Stimulated activated CD4-positive, alpha-beta T cell treated with anti-CD3 and anti-CD28 coated beads, Interleukin-2, amount 100 ng/mL, for 24 hours (primary cell): ENCODE data around the gene POGK.
A peak's percentile ranks its signal among the peaks of the same experiment; 100 is the strongest.
"Not testable (repeated sequence)": the region's sequence is repeated elsewhere in the genome, so short reads cannot be mapped to it uniquely, and the experiment has no call there.

Experiments used
- DNase-seq, 2 donors: peaks; one replicate each; pipeline ENCODE4 v3.0.0-alpha.2; 2020

Gene POGK

DNA sequence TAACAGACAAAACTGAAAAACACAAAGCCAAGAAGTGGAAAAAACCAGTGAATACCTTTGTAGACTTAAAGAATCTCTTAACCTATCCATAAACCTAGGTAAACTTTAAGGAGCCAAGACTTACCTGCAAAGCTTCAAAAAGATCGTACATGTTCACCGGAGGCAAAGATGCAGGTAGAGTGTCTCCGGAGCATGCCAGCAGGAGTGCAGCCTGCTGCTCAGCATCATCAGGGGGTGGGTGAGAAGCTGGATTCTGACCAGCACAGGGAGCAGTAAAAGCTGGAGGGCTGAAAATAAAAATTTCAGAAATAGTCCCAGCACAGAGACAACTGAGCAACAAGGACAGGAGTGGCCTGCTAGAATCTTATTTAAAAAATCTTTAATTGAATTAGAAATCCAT lies 18.7 kb downstream of the POGK start:
- no peak for DNase-seq

DNA sequence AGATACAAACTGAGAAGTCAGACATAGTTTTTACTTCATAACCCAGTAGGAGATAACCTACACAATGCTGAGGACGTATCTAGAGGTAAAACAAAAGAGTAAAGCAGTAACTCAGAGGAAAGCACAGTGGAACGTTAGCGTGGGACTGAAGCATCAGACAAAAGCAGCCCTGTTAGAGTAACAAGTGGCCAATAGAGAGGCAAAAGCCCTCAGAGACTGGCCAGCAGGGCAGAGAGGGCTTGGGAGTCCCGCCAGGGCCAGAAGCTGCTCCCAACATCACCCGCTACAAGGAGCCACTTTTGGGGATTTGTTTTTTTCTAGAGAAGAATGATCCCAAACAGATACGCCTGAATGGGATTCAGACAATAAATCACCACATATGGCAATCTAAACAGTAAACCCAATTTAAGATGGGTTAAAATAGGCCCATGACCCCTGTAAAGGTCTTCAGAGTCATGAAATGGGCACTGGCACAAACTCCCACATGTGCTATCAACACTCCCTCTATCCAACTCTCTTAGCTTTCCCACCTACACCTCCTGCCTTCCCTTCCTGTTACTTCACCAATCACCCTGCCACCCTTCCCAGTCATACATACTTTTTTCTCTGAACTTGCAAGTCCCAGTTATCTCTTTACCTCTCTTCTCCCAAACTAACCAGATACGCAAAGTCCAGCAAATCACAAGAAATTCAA lies 19.6 kb downstream of the POGK start:
- no peak for DNase-seq

GRCh38 chr1:166859597-166859996 lies 20.3 kb downstream of the POGK start:
- no peak for DNase-seq

- no peak for DNase-seq
These were observed 26.7 kb downstream of the POGK start for GRCh38 chr1:166865926-166866325.

GRCh38 chr1:166868639-166869038 lies 29.4 kb downstream of the POGK start:
- DNase-seq = no peak

- no peak for DNase-seq
These were observed 30.2 kb downstream of the POGK start for GRCh38 chr1:166869318-166870099.

- DNase-seq = no peak
These were observed 31.3 kb downstream of the POGK start for GRCh38 chr1:166870584-166870983.

DNA sequence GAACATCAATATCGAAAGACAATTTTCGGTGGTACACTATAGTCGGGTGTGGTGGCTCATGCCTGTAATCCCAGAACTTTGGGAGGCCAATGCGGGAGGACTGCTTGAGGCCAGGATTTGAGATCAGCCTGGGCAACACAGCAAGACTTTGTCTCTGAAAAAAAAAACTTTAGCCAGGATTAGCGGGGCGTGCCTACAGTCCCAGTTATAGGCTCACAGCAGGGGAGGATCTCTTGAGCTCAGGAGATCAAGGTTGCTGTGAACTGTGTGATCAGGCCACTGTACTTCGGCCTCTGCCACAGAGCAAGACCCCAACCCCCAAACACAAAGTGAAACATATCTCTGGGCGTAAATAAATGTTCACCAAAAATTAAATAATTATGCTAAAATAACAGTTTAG lies 35.2 kb downstream of the POGK start:
- DNase-seq = no peak

- no peak for DNase-seq
These were observed 36.0 kb downstream of the POGK start for GRCh38 chr1:166875302-166875733.

GRCh38 chr1:166875734-166876539 lies 36.7 kb downstream of the POGK start, which contains the start of gene TADA1:
Gene TADA1 (minus strand): TSS chr1:166876264. CDS start chr1:166876233, 31 bp downstream.
- peak; percentile 99 for DNase-seq

DNA sequence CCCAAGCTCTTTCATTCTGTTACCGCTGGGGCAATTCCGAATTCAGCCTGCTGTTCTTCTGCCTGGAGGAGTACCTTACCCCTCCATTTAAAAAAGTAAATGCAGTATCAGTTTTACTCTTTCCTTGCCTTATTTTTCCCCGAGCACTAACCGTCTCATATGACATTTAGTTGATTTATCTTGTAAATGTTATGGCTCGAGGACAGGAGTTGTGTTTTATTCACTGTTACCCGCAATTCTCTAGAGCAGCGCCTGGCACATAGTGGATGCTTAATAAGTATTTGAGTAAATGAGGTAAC lies 37.2 kb downstream of the POGK start:
- DNase-seq = no peak

DNA sequence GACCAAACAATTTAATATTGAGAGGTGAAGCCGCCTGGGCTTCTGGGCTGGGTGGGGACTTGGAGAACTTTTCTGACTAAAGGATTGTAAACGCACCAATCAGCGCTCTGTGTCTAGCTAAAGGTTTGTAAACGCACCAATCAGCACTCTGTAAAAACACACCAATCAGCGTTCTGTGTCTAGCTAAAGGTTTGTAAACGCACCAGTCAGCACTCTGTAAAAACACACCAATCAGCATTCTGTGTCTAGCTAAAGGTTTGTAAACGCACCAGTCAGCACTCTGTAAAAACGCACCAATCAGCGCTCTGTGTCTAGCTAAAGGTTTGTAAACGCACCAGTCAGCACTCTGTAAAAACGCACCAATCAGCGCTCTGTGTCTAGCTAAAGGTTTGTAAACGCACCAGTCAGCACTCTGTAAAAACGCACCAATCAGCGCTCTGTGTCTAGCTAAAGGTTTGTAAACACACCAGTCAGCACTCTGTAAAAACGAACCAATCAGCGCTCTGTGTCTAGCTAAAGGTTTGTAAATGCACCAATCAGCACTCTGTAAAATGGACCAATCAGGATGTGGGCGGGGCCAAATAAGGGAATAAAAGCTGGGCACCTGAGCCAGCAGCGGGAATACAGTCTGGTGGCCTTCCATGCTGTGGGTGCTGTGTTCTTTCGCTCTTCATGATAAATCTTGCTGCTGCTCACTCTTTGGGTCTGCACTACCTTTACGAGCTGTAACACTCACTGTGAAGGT lies 39.1 kb downstream of the POGK start:
- DNase-seq = not testable (repeated sequence)

GRCh38 chr1:166882893-166883292 lies 43.6 kb downstream of the POGK start:
- no peak for DNase-seq

GRCh38 chr1:166884040-166884642 lies 44.9 kb downstream of the POGK start:
- DNase-seq = peak; percentile 31 to 58

DNA sequence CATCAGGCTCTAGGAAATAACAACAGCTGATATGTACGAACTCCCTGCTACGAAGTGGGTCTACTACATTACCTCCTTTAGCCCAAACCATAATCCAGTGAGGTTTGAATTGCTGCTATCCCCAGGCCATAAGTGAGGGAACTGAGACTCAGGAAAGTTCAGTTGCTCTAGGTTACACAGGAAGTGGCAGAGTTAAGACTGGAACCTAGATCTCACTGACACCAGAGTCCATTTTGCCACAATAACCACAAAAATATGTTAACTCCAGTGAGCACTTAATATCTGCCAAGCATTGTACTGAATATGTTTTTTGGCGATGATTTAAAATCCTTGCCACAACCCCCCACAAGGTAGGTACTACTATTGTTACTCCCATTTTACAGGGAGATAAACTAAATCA lies 45.7 kb downstream of the POGK start:
- no peak for DNase-seq

DNA sequence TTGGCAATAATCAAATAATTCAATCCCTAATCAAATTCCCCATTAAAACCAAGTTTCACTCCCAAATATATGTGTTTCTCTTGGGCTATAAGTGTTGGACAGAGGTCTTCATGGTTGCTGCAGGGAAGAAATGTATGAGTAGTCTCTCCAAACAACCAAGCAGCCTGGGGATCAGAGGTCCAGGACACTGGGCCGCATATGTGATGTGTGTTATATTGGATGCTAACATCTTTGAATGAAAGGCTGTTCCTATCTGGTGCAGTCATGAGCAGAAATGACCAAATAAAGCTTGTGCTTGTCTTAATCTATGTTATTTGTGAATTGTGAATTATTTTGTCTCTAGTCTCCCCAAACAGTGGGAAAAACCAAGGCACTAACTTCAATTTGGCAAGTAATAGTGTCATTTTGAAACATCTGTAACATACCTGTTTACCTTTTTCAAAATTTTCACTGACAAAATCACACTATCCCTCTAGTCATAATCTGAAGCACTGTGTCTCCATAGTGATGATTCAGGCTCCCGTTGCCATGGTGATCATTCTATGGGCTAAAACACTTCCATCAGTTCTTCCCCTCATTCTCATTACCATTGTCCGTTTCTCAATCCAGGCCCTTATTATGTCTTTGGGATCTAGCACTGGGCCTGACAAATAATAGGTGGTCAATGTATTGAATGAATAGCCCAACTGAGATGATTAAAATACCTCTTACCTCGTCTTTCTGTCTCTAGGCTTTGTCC lies 49.3 kb downstream of the POGK start:
- no peak for DNase-seq

- no peak for DNase-seq
These were observed 50.5 kb downstream of the POGK start for GRCh38 chr1:166889776-166890175.

DNA sequence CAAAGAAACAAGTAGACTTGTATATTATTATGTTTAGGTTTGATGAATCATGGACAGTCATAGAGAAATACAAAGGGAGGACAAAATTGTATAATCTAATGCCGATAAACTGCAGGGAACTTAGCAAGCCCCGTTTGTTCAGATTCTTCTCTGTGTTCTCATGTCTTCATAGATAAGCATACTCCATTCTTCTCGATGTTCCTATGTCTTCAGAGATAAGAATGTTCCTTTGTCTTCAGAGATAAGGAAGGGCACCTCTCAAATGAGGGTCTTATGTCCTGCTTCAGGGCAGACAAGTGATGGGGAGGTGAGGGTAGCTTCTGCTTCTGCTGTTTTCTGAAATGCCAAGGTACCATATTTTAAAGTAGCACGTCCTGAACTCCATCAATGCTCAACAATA lies 56.5 kb downstream of the POGK start:
- no peak for DNase-seq

- no peak for DNase-seq
These were observed 60.5 kb downstream of the POGK start for GRCh38 chr1:166899769-166900168.

DNA sequence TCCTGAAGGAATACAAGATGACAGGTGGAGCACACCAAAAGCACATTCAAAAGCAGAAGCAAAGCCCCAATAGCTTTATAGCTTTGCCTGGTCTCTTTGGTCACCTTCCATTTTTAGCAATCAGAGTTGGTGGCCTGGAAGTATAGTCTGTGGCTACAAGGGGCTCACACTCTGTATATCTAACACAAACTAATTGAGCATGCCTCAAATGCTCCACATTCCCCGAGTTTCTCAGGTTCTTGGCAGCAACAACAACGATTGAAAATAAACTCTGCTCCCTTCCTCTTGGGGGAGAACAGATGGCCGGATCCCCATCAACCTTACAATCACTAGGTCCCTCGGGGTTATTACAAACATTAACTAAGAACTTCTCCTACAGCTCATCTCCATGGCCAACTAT lies 61.7 kb downstream of the POGK start:
- DNase-seq = no peak

GRCh38 chr1:166902279-166902678 lies 63.0 kb downstream of the POGK start:
- no peak for DNase-seq

- no peak for DNase-seq
These were observed 64.0 kb downstream of the POGK start for GRCh38 chr1:166903232-166903631.
